GM11168 (cell line): ENCODE results near the gene PLEKHA7.

Source experiments
- in situ Hi-C: fragments of 300-500 bp; cut with MboI; formaldehyde crosslinking; loops from one replicate; pipeline ENCODE4 v1.12.0; 2022; ENCODE audit warnings: low sequenced_read_pairs; ENCODE audit not compliant: unreplicated experiment

Gene PLEKHA7

GRCh38 chr11:16784097-16784496 is 230.1 kb downstream of the PLEKHA7 start:
- in situ Hi-C loops, result no loop called here

GRCh38 chr11:16783321-16783801 is 230.9 kb downstream of the PLEKHA7 start:
- in situ Hi-C loops, result no loop called here

GRCh38 chr11:16781936-16782919 is 232.0 kb downstream of the PLEKHA7 start:
- in situ Hi-C loops, result no loop called here

- in situ Hi-C loops, result no loop called here
These were observed 233.3 kb downstream of the PLEKHA7 start for GRCh38 chr11:16780698-16781550.

DNA sequence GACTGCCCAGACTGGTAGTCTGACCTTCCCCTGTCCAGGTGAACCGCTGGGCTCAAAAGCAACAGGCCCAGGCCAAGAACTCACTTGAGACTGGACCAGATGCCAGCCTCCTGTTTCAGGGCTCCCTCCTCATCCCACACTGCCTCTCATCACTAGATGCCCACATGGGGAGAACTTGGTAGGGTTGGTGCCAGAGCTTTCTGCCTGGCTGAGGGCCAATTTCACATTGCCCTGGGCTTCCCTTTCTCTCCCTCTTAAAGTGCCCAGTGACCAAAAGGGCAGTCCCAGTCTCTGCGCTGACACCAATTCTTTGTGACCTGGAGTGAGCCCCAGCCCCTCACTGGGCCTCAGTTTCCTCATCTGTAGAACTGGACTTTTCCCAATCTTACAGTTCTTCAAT is 234.1 kb downstream of the PLEKHA7 start:
- in situ Hi-C loops, result no loop called here

DNA sequence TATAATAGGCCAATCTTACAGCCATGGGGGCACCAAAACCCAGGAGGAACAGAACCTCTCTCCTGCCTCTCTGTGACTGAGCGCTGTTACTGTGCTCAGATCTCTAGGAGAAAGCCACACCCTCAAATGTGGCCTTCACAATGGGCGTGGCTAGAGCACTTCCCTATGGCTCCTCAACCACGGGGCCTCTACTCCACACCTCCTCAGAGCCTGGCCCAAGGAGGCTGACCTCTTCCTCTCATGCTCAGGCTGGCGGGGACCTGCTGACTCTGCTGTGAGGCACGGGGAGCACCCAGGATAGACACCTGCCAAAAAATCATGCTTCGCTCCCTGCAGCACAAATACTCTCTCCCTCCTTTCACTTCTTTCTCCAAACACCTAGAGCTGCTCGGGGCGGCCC is 234.8 kb downstream of the PLEKHA7 start:
- in situ Hi-C loops, result no loop called here

GRCh38 chr11:16778876-16779275 is 235.3 kb downstream of the PLEKHA7 start:
- in situ Hi-C loops, result no loop called here

- in situ Hi-C loops, result no loop called here
These were observed 235.9 kb downstream of the PLEKHA7 start for GRCh38 chr11:16778286-16778685.

DNA sequence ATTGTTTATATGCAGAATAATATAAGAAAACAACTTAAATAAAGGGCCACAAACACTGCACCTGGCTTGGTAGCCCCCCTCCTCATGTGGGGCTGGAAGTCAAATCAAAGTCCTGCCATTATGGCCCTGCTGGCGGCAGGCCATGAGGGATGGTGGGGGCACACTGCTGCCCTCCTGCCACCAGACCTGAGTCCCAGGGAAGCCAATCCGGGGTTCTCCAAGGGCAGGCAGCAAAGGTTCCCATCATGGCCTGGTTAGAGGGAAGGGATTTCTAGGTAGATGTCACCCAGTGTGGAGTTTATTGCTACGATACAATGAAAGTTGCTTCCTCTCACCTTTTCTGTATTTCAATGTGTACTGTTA is 236.6 kb downstream of the PLEKHA7 start:
- in situ Hi-C loops, result no loop called here

DNA sequence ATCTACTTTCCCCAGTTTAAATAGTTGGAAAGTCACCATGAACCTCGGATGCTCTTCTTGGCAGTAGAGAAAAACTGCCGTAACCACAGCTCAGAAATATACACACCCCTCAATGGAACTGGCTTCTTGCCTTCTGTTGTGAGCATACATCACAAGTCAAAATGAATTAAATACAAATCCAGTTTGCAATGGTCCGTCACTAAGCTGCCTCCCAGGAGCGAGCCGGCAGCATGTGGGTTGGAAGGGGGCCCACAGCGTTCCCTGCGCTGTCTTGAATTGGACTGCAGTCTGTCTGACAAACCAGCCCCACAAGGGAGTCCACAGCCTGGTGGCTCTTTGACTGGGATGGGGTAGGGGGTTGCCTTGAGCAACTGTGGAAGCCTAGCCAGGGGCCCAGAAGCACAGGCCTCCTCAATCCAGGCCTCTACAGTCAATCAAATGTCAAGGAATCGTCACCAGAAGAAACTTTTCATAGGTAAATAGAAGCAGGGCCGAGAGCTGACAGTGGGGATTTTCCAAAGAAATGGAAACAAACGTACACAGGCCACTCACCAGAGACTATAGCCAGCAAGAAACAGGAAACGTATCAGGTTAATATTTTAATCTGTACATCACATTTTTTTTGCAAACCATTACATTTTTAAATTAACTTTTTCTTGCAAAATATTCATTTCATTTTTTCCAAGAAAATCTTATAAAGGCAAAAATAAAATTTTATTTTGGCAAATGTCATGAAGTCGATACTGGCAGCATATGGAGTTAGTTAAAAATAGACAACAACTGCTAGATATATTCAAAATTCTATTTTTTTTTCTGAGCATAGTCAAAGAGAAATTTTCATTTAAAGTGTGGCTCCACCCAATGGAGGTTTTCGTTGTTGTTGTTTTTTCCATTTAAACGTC is 237.3 kb downstream of the PLEKHA7 start:
- in situ Hi-C loops, result no loop called here

DNA sequence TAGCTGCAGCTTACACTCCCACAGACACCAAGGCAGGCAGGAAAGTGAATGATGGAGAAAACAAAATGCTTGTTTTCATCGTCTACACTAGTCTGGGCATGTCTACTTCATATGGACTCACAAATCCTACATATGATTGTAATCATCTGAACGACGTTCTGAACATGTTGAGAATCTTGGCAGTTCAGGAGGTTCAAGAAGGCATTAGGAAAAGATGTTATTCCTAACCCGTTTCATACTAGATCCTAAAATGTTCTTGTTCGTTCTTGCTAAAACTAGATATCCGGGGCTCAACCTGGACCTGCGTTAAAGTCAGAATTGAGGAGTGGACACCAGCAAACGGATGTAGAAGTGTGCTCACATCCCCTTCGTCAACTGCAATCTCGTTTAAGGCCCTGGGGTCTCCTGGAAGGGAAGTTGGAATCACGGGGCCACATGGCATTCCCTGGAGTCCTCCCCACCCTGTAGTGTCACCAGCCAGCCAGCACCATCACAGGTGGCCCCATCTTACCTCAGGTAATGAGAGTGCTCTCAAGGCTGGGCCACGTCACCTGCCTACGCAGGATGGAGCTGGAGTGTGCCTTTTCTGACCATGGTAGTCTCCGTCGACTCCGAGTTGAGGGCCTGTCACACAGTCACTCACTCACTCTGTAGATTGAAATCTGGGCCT is 238.5 kb downstream of the PLEKHA7 start:
- in situ Hi-C loops, result no loop called here

GRCh38 chr11:16774936-16775613 is 239.1 kb downstream of the PLEKHA7 start:
- in situ Hi-C loops, result no loop called here

- in situ Hi-C loops, result no loop called here
These were observed 240.0 kb downstream of the PLEKHA7 start for GRCh38 chr11:16773981-16774935.

- in situ Hi-C loops, result no loop called here
These were observed 242.1 kb downstream of the PLEKHA7 start for GRCh38 chr11:16772141-16772512.

DNA sequence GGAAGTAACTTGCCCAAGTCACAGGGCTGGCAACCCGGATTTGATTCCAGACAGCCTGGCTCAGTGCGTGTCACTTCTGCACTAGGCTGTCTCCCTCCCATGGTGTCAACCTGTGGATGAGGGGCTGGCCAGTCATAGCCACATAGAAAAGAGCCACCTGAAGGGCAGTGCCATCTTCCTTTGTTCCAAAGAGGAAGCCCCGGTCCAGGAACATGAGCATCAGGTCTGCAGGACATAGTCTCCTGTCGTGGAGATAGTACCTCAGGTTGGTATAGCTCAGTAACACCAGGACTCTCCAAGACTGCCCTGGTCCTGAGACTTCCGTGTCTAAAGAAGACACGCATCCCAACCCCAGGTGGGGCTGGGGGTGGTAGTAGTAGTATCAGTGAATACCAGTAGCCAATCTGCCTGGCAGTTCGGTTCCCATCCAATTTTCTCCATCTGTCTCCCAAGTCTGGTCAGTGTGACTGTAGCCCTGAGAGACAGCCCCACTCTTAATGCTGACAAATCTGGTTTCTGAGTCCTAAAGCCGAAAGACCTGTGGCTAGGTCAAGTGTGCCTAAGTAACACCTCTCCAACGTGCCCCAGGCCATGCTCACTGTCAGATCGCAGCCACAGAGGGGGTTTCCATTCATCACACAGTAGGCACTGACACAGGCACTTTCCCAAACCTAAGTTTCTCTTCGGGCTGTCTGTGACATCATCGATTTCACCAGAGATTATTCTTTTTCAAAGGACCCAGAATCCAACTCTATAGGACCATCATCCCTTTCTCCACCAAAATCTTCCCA is 242.7 kb downstream of the PLEKHA7 start:
- in situ Hi-C loops, result no loop called here

DNA sequence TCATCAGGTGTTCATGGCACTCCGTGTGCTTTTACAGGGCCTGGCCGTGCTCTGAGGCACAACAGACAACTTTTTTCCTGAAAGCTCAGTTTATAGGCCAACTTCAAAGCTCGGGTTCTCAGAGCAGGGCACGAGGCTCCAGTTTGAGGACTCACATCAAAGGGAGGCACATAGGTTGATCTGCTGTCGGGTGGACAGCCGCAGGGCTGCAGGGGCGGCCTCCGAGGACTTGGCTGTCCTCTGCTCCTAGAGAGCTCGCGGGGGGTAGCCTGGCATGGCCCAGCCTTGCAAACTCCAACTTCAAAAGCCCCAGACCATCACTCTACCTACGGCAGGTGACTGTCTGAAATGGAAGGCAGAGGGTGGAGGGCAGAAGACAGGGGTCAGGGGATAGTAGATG is 244.2 kb downstream of the PLEKHA7 start:
- in situ Hi-C loops, result no loop called here

DNA sequence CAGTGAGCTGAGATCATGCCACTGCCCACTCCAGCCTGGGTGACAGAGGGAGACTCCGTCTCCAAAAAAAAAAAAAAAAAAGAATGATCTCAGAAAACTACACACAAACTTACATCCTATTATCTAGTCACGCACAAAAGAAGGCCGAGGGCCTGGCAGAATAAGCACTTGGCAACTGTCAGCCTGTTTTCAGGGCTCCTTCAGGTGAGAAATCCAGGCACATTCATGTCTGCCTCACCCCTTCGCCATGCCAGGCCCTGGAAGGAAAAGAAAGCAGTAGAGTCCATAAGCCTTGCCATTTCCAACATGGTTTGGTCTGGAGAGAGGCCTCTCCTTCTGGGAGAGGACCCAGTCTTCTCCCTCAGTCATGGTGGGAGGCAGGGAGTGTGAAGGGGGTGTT is 244.8 kb downstream of the PLEKHA7 start:
- in situ Hi-C loops, result no loop called here
